H1 (cell line): ENCODE results near the gene DMBT1. TPM values are rescaled to one million over a fixed set of nuclear protein-coding genes. Genes with fewer than 3 reads are reported as not detected.

Experiments used
- CTCF ChIA-PET: fragments of 300-600 bp; sonication (Branson Sonifier 250); formaldehyde crosslinking; loops from one replicate; lab custom pipeline; 2021; ENCODE audit not compliant: partially characterized antibody; lab: Charles Lee
- POLR2A ChIA-PET: fragments of 300-600 bp; sonication (Branson Sonifier 250); formaldehyde crosslinking; loops from one replicate; lab custom pipeline; 2021; ENCODE audit warnings: inconsistent platforms; ENCODE audit not compliant: partially characterized antibody; lab: Charles Lee
- DNase-seq, 2 experiments: peaks; one replicate each; pipeline versions ENCODE4 v3.0.0 to v3.0.0-alpha.2; 2010 to 2022; ENCODE audit warnings: low spot score in 2 of 2, low read depth in 1 of 2, mixed read lengths in 1 of 2
- FAIRE-seq: peaks from 2 replicates; lab custom pipeline; 2011; peaks lifted over from hg19 to GRCh38; lab: Jason Lieb, UNC
- H2AFZ ChIP-seq: 2 replicates; pipeline ENCODE4 v1.8.1; 2012; ENCODE audit warnings: low read length, inconsistent platforms
- H2AK5ac ChIP-seq: 2 replicates; pipeline ENCODE4 v1.6.1; 2013; ENCODE audit warnings: low read depth, low read length
- H2BK120ac ChIP-seq: replicated peaks from 2 replicates; pipeline ENCODE3; 2013; ENCODE audit warnings: low read depth, low read length, inconsistent platforms
- H2BK12ac ChIP-seq: 2 replicates; pipeline ENCODE4 v1.6.1; 2013; ENCODE audit warnings: low read depth, low read length
- H2BK15ac ChIP-seq: 2 replicates; pipeline ENCODE4 v1.6.1; 2013; ENCODE audit warnings: low read length
- H2BK20ac ChIP-seq: 2 replicates; pipeline ENCODE4 v1.6.1; 2013; ENCODE audit warnings: low read length
- H2BK5ac ChIP-seq: 2 replicates; pipeline ENCODE4 v1.6.1; 2013; ENCODE audit warnings: low read depth, low read length
- H3K14ac ChIP-seq: 2 replicates; pipeline ENCODE4 v1.6.1; 2013; ENCODE audit warnings: inconsistent platforms; ENCODE audit not compliant: insufficient read length
- H3K18ac ChIP-seq: 2 replicates; pipeline ENCODE4 v1.6.1; 2013; ENCODE audit warnings: low read length; ENCODE audit errors: extremely low read depth
- H3K23ac ChIP-seq: 2 replicates; pipeline ENCODE4 v1.6.1; 2013; ENCODE audit warnings: inconsistent platforms; ENCODE audit not compliant: insufficient read length
- H3K23me2 ChIP-seq: 2 replicates; pipeline ENCODE4 v1.6.1; 2013; ENCODE audit warnings: low read depth, low read length
- H3K27ac ChIP-seq: 2 replicates; pipeline ENCODE4 v1.6.1; 2011; ENCODE audit warnings: low read depth, low read length, inconsistent platforms
- H3K27me3 ChIP-seq, 4 experiments: replicated peaks in 1 of 4; 1 replicate in 1 of 4; 2 replicates in 3 of 4; pipeline versions ENCODE4 v1.6.1 to v1.8.1; 2011 to 2013; ENCODE audit warnings: low read length in 3 of 4, mild to moderate bottlenecking in 3 of 4, inconsistent platforms in 2 of 4, mixed read lengths in 2 of 4, moderate library complexity in 1 of 4; ENCODE audit not compliant: control insufficient read depth in 3 of 4, insufficient read depth in 3 of 4; ENCODE audit errors: extremely low read depth in 1 of 4
- H3K36me3 ChIP-seq, 4 experiments: 2 replicates each; pipeline versions ENCODE4 v1.6.1 to v1.8.1; 2011 to 2013; ENCODE audit warnings: mild to moderate bottlenecking in 4 of 4, low read length in 3 of 4, moderate library complexity in 2 of 4, control low read depth in 1 of 4, inconsistent platforms in 1 of 4; ENCODE audit not compliant: insufficient read depth in 4 of 4, control insufficient read depth in 2 of 4
- H3K4ac ChIP-seq: replicated peaks from 2 replicates; pipeline ENCODE3; 2013; ENCODE audit warnings: low read length, low read depth, mixed read lengths, inconsistent platforms; ENCODE audit not compliant: insufficient read length
- H3K4me1 ChIP-seq, 4 experiments: replicated peaks in 1 of 4; 1 replicate in 1 of 4; 2 replicates in 3 of 4; pipeline versions ENCODE4 v1.6.1 to v1.8.1; 2011 to 2013; ENCODE audit warnings: low read length in 3 of 4, inconsistent platforms in 2 of 4, mixed read lengths in 1 of 4; ENCODE audit not compliant: insufficient read depth in 4 of 4, control insufficient read depth in 3 of 4
- H3K4me2 ChIP-seq, 2 experiments: 2 replicates each; pipeline versions ENCODE4 v1.6.1 to v1.8.1; 2011 to 2013; ENCODE audit warnings: low read depth in 2 of 2, low read length in 2 of 2, control low read depth in 1 of 2, inconsistent platforms in 1 of 2, mild to moderate bottlenecking in 1 of 2; ENCODE audit not compliant: insufficient read depth in 1 of 2
- H3K4me3 ChIP-seq, 4 experiments: fragments of 200-600, 300-600 bp in 1 of 4; sonication (generic), shearing (Covaris generic), sonication (Bioruptor Twin) in 1 of 4; 2 replicates each; pipeline versions ENCODE4 v1.5.1 to v1.8.1; 2011 to 2016; ENCODE audit warnings: low read length in 4 of 4, low read depth in 3 of 4, control low read depth in 2 of 4, inconsistent platforms in 2 of 4, mild to moderate bottlenecking in 2 of 4, mixed read lengths in 1 of 4, moderate library complexity in 1 of 4; ENCODE audit not compliant: insufficient read depth in 2 of 4; ENCODE audit errors: extremely low read depth in 1 of 4
- H3K56ac ChIP-seq: replicated peaks from 2 replicates; pipeline ENCODE3; 2013; ENCODE audit warnings: low read depth, mild to moderate bottlenecking, mixed read lengths, low read length, inconsistent platforms; ENCODE audit not compliant: insufficient read length
- H3K79me1 ChIP-seq: 2 replicates; pipeline ENCODE4 v1.6.1; 2013; ENCODE audit warnings: low read depth, low read length, control low read depth
- H3K79me2 ChIP-seq, 2 experiments: 2 replicates each; pipeline versions ENCODE4 v1.6.1 to v1.8.1; 2012 to 2013; ENCODE audit warnings: low read length in 2 of 2, mild to moderate bottlenecking in 2 of 2, inconsistent platforms in 1 of 2; ENCODE audit not compliant: insufficient read depth in 2 of 2, control insufficient read depth in 1 of 2
- H3K9ac ChIP-seq, 4 experiments: replicated peaks in 1 of 4; 1 replicate in 1 of 4; 2 replicates in 3 of 4; pipeline versions ENCODE4 v1.6.1 to v1.8.1; 2011 to 2013; ENCODE audit warnings: low read depth in 3 of 4, low read length in 3 of 4, control low read depth in 2 of 4, mild to moderate bottlenecking in 2 of 4, moderate library complexity in 2 of 4, inconsistent platforms in 1 of 4; ENCODE audit errors: extremely low read depth in 1 of 4
- H3K9me3 ChIP-seq, 2 experiments: 2 replicates each; pipeline versions ENCODE4 v1.6.1 to v1.8.1; 2012 to 2013; ENCODE audit warnings: mild to moderate bottlenecking in 2 of 2, moderate library complexity in 2 of 2, control low read depth in 1 of 2, inconsistent platforms in 1 of 2, low read depth in 1 of 2, low read length in 1 of 2, mixed read lengths in 1 of 2; ENCODE audit not compliant: insufficient read depth in 2 of 2
- H4K20me1 ChIP-seq, 2 experiments: replicated peaks in 1 of 2; 2 replicates each; pipeline versions ENCODE3 to v1.8.1; 2011 to 2013; ENCODE audit warnings: inconsistent platforms in 2 of 2, low read length in 2 of 2, mild to moderate bottlenecking in 1 of 2; ENCODE audit not compliant: insufficient read depth in 2 of 2, control insufficient read depth in 1 of 2
- H4K5ac ChIP-seq: 2 replicates; pipeline ENCODE4 v1.6.1; 2013; ENCODE audit warnings: low read length, low read depth, mixed read lengths, inconsistent platforms; ENCODE audit not compliant: insufficient read length
- H4K8ac ChIP-seq: 2 replicates; pipeline ENCODE4 v1.8.0; 2013; ENCODE audit warnings: mild to moderate bottlenecking, moderate library complexity, low read length, inconsistent platforms; ENCODE audit not compliant: insufficient read depth; ENCODE audit errors: extremely low read depth
- H4K91ac ChIP-seq: replicated peaks from 2 replicates; pipeline ENCODE3; 2013; ENCODE audit warnings: low read length, mixed read lengths, inconsistent platforms; ENCODE audit not compliant: insufficient read length
- BACH1 ChIP-seq: IDR thresholded peaks from 2 replicates; pipeline ENCODE4 v1.6.1; 2012; ENCODE audit warnings: low read length, improper control_type of control experiment
- CTBP2 ChIP-seq: IDR thresholded peaks from 2 replicates; pipeline ENCODE4 v1.7.0; 2011; ENCODE audit warnings: borderline replicate concordance, mild to moderate bottlenecking, moderate library complexity, mixed read lengths, low read length; ENCODE audit not compliant: insufficient read depth, insufficient read length
- EGR1 ChIP-seq: IDR thresholded peaks from 2 replicates; pipeline ENCODE4 v1.6.1; 2011; ENCODE audit warnings: low read depth, low read length, borderline replicate concordance
- GTF2F1 ChIP-seq: IDR thresholded peaks from 2 replicates; pipeline ENCODE4 v1.6.1; 2012; ENCODE audit warnings: low read depth, low read length, improper control_type of control experiment, borderline replicate concordance
- KDM4A ChIP-seq: IDR thresholded peaks from one replicate; pipeline ENCODE4 v1.7.1; 2012; ENCODE audit warnings: low read depth, mild to moderate bottlenecking, moderate library complexity, low read length, inconsistent platforms; ENCODE audit not compliant: severe bottlenecking
- KDM5A ChIP-seq: fragments of 200-600 bp; IDR thresholded peaks from 2 replicates; pipeline ENCODE4 v1.7.1; 2012; ENCODE audit warnings: mild to moderate bottlenecking, low read length, inconsistent platforms, mixed read lengths
- NANOG ChIP-seq: IDR thresholded peaks from 2 replicates; pipeline ENCODE4 v1.6.1; 2011; ENCODE audit warnings: low read length, low read depth, mild to moderate bottlenecking, inconsistent platforms; ENCODE audit not compliant: insufficient read depth, poor library complexity, severe bottlenecking
- POLR2A ChIP-seq, 2 experiments: IDR thresholded peaks; 1 replicate in 1 of 2; 2 replicates in 1 of 2; pipeline ENCODE4 v1.6.1; 2011; ENCODE audit warnings: low read depth in 2 of 2, low read length in 2 of 2, mild to moderate bottlenecking in 2 of 2; ENCODE audit errors: control extremely low read depth in 1 of 2
- SP2 ChIP-seq: IDR thresholded peaks from 2 replicates; pipeline ENCODE4 v1.6.1; 2012; ENCODE audit warnings: mild to moderate bottlenecking, low read length, inconsistent platforms
- TAF7 ChIP-seq: optimal IDR thresholded peaks from 2 replicates; pipeline ENCODE3; 2011; ENCODE audit warnings: low read depth, mild to moderate bottlenecking, inconsistent platforms, low read length, moderate library complexity, borderline replicate concordance
- TCF12 ChIP-seq: IDR thresholded peaks from 2 replicates; pipeline ENCODE4 v1.6.1; 2011; ENCODE audit warnings: low read depth, mild to moderate bottlenecking, low read length
- YY1 ChIP-seq: IDR thresholded peaks from 2 replicates; pipeline ENCODE4 v1.6.1; 2011; ENCODE audit warnings: low read depth, mild to moderate bottlenecking, low read length
- WGBS, 2 experiments: shearing (Covaris generic) in 1 of 2; methylation state at CpG; one replicate each; pipeline versions ENCODE4 v1.1.6 to v1.1.7; 2013 to 2015; ENCODE audit warnings: low lambda C conversion rate in 2 of 2, mixed read lengths in 2 of 2, inconsistent platforms in 1 of 2, low coverage in 1 of 2, missing lambda C conversion rate in 1 of 2; ENCODE audit not compliant: insufficient replicate concordance in 2 of 2, insufficient coverage in 1 of 2, insufficient read length in 1 of 2; ENCODE audit errors: extremely low coverage in 1 of 2, missing lambda C conversion rate in 1 of 2; 5-methylcytosine and 5-hydroxymethylcytosine counted together
- polyA plus RNA-seq, 7 experiments: library from polyadenylated mRNA; depleted of rRNA in 3 of 7; stranded (reverse) in 5 of 7; unstranded in 2 of 7; fragments of >200 nt in 5 of 7; fragments of 200-250 nt in 2 of 7; gene quantifications; 1 replicate in 5 of 7; 2 replicates in 1 of 7; 4 replicates in 1 of 7; pipeline versions ENCODE4 v1.2.1 to v1.2.3, GENCODE V29; 2011 to 2013; ENCODE audit warnings: missing spikeins in 2 of 7, mixed read lengths in 2 of 7
- total RNA-seq: library from RNA; stranded (reverse); fragmentation: NEBNext Ultra II Directional; extraction: Animal tissue kit (Norgen Biotek cat#: 25700); gene quantifications from 2 replicates; pipeline ENCODE4 v1.2.1, GENCODE V29; 2021
- TF ChIP-seq, protein P1 (sequence below): IDR thresholded peaks from 2 replicates; pipeline ENCODE4 v1.6.1; 2011; ENCODE audit warnings: low read depth, mild to moderate bottlenecking, low read length; ENCODE audit not compliant: insufficient read depth

Gene DMBT1
- total and polyA plus RNA-seq, 2 of the 8 experiments (the other 6 are each of a cell fraction or from before 2014, with no cell fraction given), result 0.03 TPM; not detected in 1

DNA sequence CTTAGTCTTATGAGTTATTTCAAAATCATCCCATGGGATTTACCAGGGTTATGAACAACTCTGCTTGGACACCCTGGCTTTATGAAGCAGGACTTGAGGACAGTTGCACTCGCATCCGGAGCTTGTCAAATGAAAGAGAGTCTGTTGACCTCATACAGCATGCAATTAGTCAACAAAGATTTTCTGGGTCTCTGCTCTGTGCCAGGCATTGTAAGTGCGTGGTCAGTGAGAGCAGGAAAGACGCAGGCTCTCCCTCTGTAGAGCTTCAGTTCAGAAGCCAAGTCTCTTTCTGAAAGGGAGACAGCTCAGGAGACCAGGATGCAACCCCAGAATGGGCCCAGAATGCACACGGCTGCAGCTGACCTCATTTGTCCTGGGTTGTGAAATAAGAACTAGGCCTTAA is 45.5 kb upstream of the DMBT1 start:
- Histone ChIP-seq H3K56ac (no peak overlapping the region), H3K4ac (no peak overlapping the region), H4K8ac (no peak overlapping the region), H3K36me3 (no peaks in the 10 kb centered on the region), H2BK20ac (no peak overlapping the region), H4K20me1 (no peaks in the 10 kb centered on the region), H3K23me2 (no peaks in the 10 kb centered on the region), H4K91ac (no peak overlapping the region), H3K79me2 (no peaks in the 10 kb centered on the region), H2BK120ac (no peak overlapping the region), H3K9me3 (no peaks in the 10 kb centered on the region), H2BK15ac (no peak overlapping the region), H4K5ac (no peak overlapping the region), H3K23ac (no peak overlapping the region), H2AFZ (no peak overlapping the region), H3K9ac (no peak overlapping the region), H3K27me3 (no peaks in the 10 kb centered on the region; a peak in 1 of 7 replicates), H3K4me3 (no peak overlapping the region), H3K14ac (no peak overlapping the region), H3K4me2 (no peak overlapping the region), H3K79me1 (no peaks in the 10 kb centered on the region), H2AK5ac (no peak overlapping the region), H2BK12ac (no peak overlapping the region), H3K18ac (no peak overlapping the region), H2BK5ac (no peak overlapping the region), H3K27ac (no peak overlapping the region), H3K4me1 (no peaks in the 10 kb centered on the region)
- WGBS, 2 experiments, result 85% methylated on average over 5 of the region's 5 CpGs; no CpG with 5 or more reads in 1 of the 2 experiments
- FAIRE-seq, result no peak
- ChIA-PET CTCF (interaction anchor here (0.9 to 2.4 kb wide), 11 partner anchors 10 to 241 kb away, joined by 3 to 9 read pairs (median 3); no protein-coding TSS in a partner anchor), POLR2A (no interaction called here)
- DNase-seq, result no peak
- TF ChIP-seq NANOG (no peak), POLR2A (IDR thresholded peaks at IDR 0.05; ENCODE audit: control extremely low read depth in 1 of 2, low read depth in 2 of 2, low read length in 2 of 2) (no peak), SP2 (no peak), KDM4A (no peak), EGR1 (no peak), YY1 (no peak), KDM5A (no peak), TAF7 (no peak), BACH1 (no peak), TCF12 (no peak), CTBP2 (no peak), GTF2F1 (no peak)
- TF ChIP-seq, protein P1, sequence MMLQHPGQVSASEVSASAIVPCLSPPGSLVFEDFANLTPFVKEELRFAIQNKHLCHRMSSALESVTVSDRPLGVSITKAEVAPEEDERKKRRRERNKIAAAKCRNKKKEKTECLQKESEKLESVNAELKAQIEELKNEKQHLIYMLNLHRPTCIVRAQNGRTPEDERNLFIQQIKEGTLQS, result no peak
